ENCODE data around the gene CBFB.
A peak's percentile ranks its signal among the peaks of the same experiment; 100 is the strongest.

The CBFB gene

GRCh38 chr16:67015313-67015731 is 13.6 kb upstream of the CBFB start:
- Histone ChIP-seq H3K36me3 (no peaks in the 10 kb centered on the region), H3K27me3 (no peaks in the 10 kb centered on the region), H3K9me3 (no peaks in the 10 kb centered on the region), H3K4me3 (ENCODE audit: low read depth, low read length) (no peak overlapping the region), H3K4me1 (peaks cover 21% of the 10 kb centered on the region)
- TF ChIP-seq CTCF (IDR thresholded peaks at IDR 0.05; ENCODE audit: low read depth, low read length): peak; percentile 41; the same call in 1 of the 2 replicates
- DNase-seq: no peak

GRCh38 chr16:67016143-67016542 is 12.8 kb upstream of the CBFB start:
- Histone ChIP-seq H3K36me3 (no peaks in the 10 kb centered on the region), H3K4me3 (ENCODE audit: low read depth, low read length) (no peak overlapping the region), H3K27me3 (no peaks in the 10 kb centered on the region), H3K4me1 (peaks cover 21% of the 10 kb centered on the region), H3K9me3 (no peaks in the 10 kb centered on the region)
- no peak for TF ChIP-seq CTCF (IDR thresholded peaks at IDR 0.05; ENCODE audit: low read depth, low read length)
- no peak for DNase-seq

DNA sequence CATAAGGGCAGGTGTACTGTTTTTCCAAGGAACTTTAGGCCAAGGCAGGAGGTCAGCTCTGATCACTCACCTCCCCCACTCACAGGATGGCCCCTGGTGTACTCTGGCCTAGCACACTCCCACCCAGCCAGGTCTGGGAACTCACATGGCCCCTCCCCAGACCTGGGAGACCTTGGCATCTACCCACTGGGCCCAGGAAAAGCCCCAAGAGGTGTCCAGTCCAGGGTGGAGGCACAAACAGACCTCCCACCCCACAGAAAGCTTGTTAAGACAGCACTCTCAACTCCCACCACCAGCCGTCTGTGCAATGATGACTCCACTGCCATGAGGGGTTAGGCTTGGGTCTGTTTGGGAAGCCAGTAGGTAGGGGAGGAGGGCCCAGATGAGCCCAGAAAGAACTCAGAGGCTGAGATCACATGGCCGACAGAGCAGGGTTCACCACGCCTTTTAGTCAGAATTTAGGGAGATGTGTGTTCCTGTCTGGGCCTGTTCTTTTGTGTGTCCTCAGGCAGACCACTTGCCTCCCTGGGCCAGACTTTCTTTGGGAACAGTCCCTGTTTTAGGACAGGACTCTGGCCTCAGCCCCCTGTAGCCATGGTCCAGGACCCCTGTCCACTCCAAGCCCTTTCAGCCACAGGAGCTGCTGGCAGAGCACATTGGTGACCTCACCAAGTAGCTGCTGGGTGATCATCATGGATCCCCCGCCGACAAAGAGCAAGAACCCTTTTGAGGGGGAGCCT is 12.1 kb upstream of the CBFB start:
- Histone ChIP-seq H3K36me3 (no peaks in the 10 kb centered on the region), H3K27me3 (no peaks in the 10 kb centered on the region), H3K4me1 (peaks cover 19% of the 10 kb centered on the region), H3K4me3 (ENCODE audit: low read depth, low read length) (no peak overlapping the region), H3K9me3 (no peaks in the 10 kb centered on the region)
- no peak for TF ChIP-seq CTCF (IDR thresholded peaks at IDR 0.05; ENCODE audit: low read depth, low read length)
- DNase-seq: no peak

GRCh38 chr16:67017421-67017750 is 11.6 kb upstream of the CBFB start:
- Histone ChIP-seq H3K4me1 (peaks cover 16% of the 10 kb centered on the region), H3K27me3 (no peaks in the 10 kb centered on the region)
- DNase-seq: no peak

GRCh38 chr16:67017810-67018488 is 11.0 kb upstream of the CBFB start:
- peak; percentile 92 for TF ChIP-seq CTCF (IDR thresholded peaks at IDR 0.05; ENCODE audit: low read depth, low read length)
- H3K9me3 ChIP-seq: no peaks in the 10 kb centered on the region
- DNase-seq: peak; percentile 92
- no peaks in the 10 kb centered on the region for H3K27me3 ChIP-seq
- peaks cover 17% of the 10 kb centered on the region for H3K4me1 ChIP-seq
- no peak overlapping the region for H3K4me3 ChIP-seq (ENCODE audit: low read depth, low read length)
- no peaks in the 10 kb centered on the region for H3K36me3 ChIP-seq

More at GRCh38 chr16:67017421-67017750, 11.6 kb upstream of the CBFB start:
- H3K9me3 ChIP-seq: no peaks in the 10 kb centered on the region
- no peak for TF ChIP-seq CTCF (IDR thresholded peaks at IDR 0.05; ENCODE audit: low read depth, low read length)
- no peaks in the 10 kb centered on the region for H3K36me3 ChIP-seq
- no peak overlapping the region for H3K4me3 ChIP-seq (ENCODE audit: low read depth, low read length)

DNA sequence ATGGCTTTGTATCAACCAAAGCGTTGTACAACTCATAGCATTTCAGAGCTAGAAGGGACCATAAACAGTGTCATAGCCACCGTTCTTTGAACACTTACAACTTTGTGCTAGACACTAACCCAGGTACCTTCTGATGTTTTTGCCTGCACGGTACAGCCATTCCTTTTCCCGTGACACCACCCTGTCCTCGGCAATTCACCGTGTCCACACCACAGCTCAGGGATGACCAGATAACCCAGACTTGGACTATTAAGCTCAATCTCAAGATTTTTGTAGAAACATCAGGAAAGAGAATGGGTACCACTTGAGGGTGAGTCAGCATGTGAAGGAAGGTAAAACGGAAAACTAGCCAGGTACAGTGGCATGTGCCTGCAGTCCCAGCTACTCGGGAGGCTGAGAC is 9.8 kb upstream of the CBFB start:
- DNase-seq: no peak
- peaks cover 11% of the 10 kb centered on the region for H3K4me1 ChIP-seq
- TF ChIP-seq CTCF (IDR thresholded peaks at IDR 0.05; ENCODE audit: low read depth, low read length): no peak
- H3K36me3 ChIP-seq: no peaks in the 10 kb centered on the region
- H3K27me3 ChIP-seq: no peaks in the 10 kb centered on the region
- no peaks in the 10 kb centered on the region for H3K9me3 ChIP-seq
- H3K4me3 ChIP-seq (ENCODE audit: low read depth, low read length): no peak overlapping the region

Data from BE2C (cell line).